ENCODE results near the gene ZNF195. TPM values are rescaled to one million over a fixed set of nuclear protein-coding genes. Genes with fewer than 3 reads are reported as not detected.

ZNF195 gene
- total RNA-seq, 1 donor from 2014 or later, result 45.7 TPM

Small RNAs within 50 kb of the gene (small RNA-seq; reads per million reads assigned to genes)
- gene AC123788.2, result not detected

Other genes with a start within 250 kb of the ZNF195 start
- 28.9 TPM for gene OSBPL5, start 213.8 kb downstream of the ZNF195 start, total RNA-seq
- gene MRGPRG, start 160.3 kb downstream of the ZNF195 start, total RNA-seq, result not detected
- gene MRGPRE, start 146.7 kb downstream of the ZNF195 start, total RNA-seq, result not detected